K562 (cell line): Measurements from ENCODE around the gene MEST. TPM values are rescaled to one million over a fixed set of nuclear protein-coding genes. Genes with fewer than 3 reads are reported as not detected.

ENCODE experiments used
- ATAC-seq: fragments of 200-7000 bp; cut with Tn5 transposase; 3 replicates; pipeline ENCODE4 v1.9.1; 2020; ENCODE audit warnings: moderate library complexity
- BruUV-seq: library from RNA; stranded (reverse); fragments of 400-500 nt; replicated peaks from 2 replicates; lab custom pipeline; 2021; lab: Mats Ljungman, UMichigan
- CTCF ChIA-PET: fragments of 300-600 bp; formaldehyde crosslinking; extraction: SDS; loops from one replicate; lab custom pipeline; 2021; ENCODE audit warnings: low intra/inter-chr PET ratio; lab: Yijun Ruan, JAX
- POLR2A ChIA-PET: fragments of 300-600, 350-650 bp; sonication (Branson Sonifier 250); formaldehyde crosslinking; extraction: SDS; loops from one replicate; lab custom pipeline; 2021; ENCODE audit warnings: antibody characterized with exemption, inconsistent platforms; lab: Yijun Ruan, JAX
- DNase-seq, 4 experiments: peaks; one replicate each; pipeline versions ENCODE4 v3.0.0 to v3.0.0-alpha.2; 2011 to 2018; ENCODE audit warnings: low spot score in 3 of 4, mixed read lengths in 3 of 4; ENCODE audit errors: extremely low read depth in 1 of 4
- FAIRE-seq: peaks from 2 replicates; lab custom pipeline; 2011; peaks lifted over from hg19 to GRCh38; lab: Jason Lieb, UNC
- H2AFZ ChIP-seq: 2 replicates; pipeline ENCODE4 v1.6.0; 2011; ENCODE audit warnings: low read depth, low read length, control low read depth, inconsistent platforms
- H3K27ac ChIP-seq: fragments of 200-600 bp; 3 replicates; pipeline ENCODE4 v1.8.0; 2011; ENCODE audit warnings: low read depth, mild to moderate bottlenecking, control low read depth, inconsistent platforms, low read length, moderate library complexity, mixed read lengths; ENCODE audit errors: extremely low read depth
- H3K27me3 ChIP-seq, 2 experiments: fragments of 300-600 bp in 1 of 2; 2 replicates in 1 of 2; 3 replicates in 1 of 2; pipeline versions ENCODE4 v1.6.0 to v1.8.0; 2011; ENCODE audit warnings: inconsistent platforms in 2 of 2, low read length in 2 of 2, mild to moderate bottlenecking in 1 of 2, mixed read lengths in 1 of 2, moderate library complexity in 1 of 2; ENCODE audit not compliant: control insufficient read depth in 2 of 2, insufficient read depth in 2 of 2
- H3K36me3 ChIP-seq: fragments of 300-600 bp; 3 replicates; pipeline ENCODE4 v1.8.0; 2011; ENCODE audit warnings: mild to moderate bottlenecking, low read length, inconsistent platforms; ENCODE audit not compliant: control insufficient read depth, insufficient read depth
- H3K4me1 ChIP-seq, 2 experiments: fragments of 200-600 bp in 1 of 2; replicated peaks in 1 of 2; 2 replicates in 1 of 2; 3 replicates in 1 of 2; pipeline versions ENCODE4 v1.5.1 to v1.8.0; 2011; ENCODE audit warnings: inconsistent platforms in 2 of 2, low read length in 2 of 2, mild to moderate bottlenecking in 1 of 2, mixed read lengths in 1 of 2, moderate library complexity in 1 of 2; ENCODE audit not compliant: control insufficient read depth in 2 of 2, insufficient read depth in 2 of 2
- H3K4me2 ChIP-seq: 2 replicates; pipeline ENCODE4 v1.6.1; 2011; ENCODE audit warnings: low read length, control low read depth, inconsistent platforms, mixed read lengths; ENCODE audit not compliant: insufficient read depth
- H3K4me3 ChIP-seq: fragments of 200-600 bp; sonication (generic), shearing (Covaris generic); 2 replicates; pipeline ENCODE4 v1.5.1; 2016; ENCODE audit warnings: control low read depth, inconsistent platforms
- H3K79me2 ChIP-seq: fragments of 200-600 bp; 3 replicates; pipeline ENCODE4 v1.8.0; 2011; ENCODE audit warnings: low read length, inconsistent platforms; ENCODE audit not compliant: control insufficient read depth, insufficient read depth
- H3K9ac ChIP-seq, 2 experiments: 2 replicates each; pipeline versions ENCODE4 v1.6.0 to v1.6.1; 2011; ENCODE audit warnings: low read depth in 2 of 2, low read length in 2 of 2, control low read depth in 1 of 2, inconsistent platforms in 1 of 2, mild to moderate bottlenecking in 1 of 2, mixed read lengths in 1 of 2; ENCODE audit not compliant: insufficient read depth in 1 of 2
- H3K9me1 ChIP-seq: one replicate; pipeline ENCODE4 v1.6.0; 2011; ENCODE audit warnings: inconsistent platforms, mild to moderate bottlenecking, low read length, moderate library complexity; ENCODE audit not compliant: control insufficient read depth, insufficient read depth
- H3K9me3 ChIP-seq: replicated peaks from 2 replicates; pipeline ENCODE4 v1.5.1; 2011; ENCODE audit warnings: low read depth, low read length, inconsistent platforms; ENCODE audit not compliant: control insufficient read depth, insufficient read depth
- H4K20me1 ChIP-seq: replicated peaks from 2 replicates; pipeline ENCODE4 v1.6.1; 2011; ENCODE audit warnings: low read length, inconsistent platforms, mixed read lengths; ENCODE audit not compliant: control insufficient read depth, insufficient read depth
- CHCHD3 ChIP-seq: fragments of 250-450 bp; sonication (Bioruptor Pico); IDR thresholded peaks from 2 replicates; pipeline ENCODE4 v2.1.2; 2022; ENCODE audit warnings: mild to moderate bottlenecking
- KLF13 ChIP-seq: fragments of 450-650 bp; IDR thresholded peaks from 2 replicates; pipeline ENCODE4 v1.6.1; 2016; ENCODE audit warnings: missing genetic modification characterization, low read depth, mild to moderate bottlenecking, missing compliant biosample characterization, moderate library complexity, borderline replicate concordance
- MAFG ChIP-seq: fragments of 450-650 bp; conservative IDR thresholded peaks from 2 replicates; pipeline ENCODE4 v1.6.1; 2016; ENCODE audit warnings: missing genetic modification characterization, missing compliant biosample characterization
- MEIS2 ChIP-seq: fragments of 450-650 bp; IDR thresholded peaks from 2 replicates; pipeline ENCODE4 v1.6.1; 2014; ENCODE audit warnings: mild to moderate bottlenecking; ENCODE audit not compliant: partially characterized antibody
- ZNF12 ChIP-seq: sonication (generic); formaldehyde crosslinking; IDR thresholded peaks from 2 replicates; pipeline ENCODE4 v1.4.0; 2020; ENCODE audit warnings: mild to moderate bottlenecking, missing genetic modification reagents
- ZNF253 ChIP-seq: fragments of 250-450 bp; sonication (Bioruptor Pico); conservative IDR thresholded peaks from 2 replicates; pipeline ENCODE4 v1.6.1; 2021; ENCODE audit warnings: mild to moderate bottlenecking
- ZNF740 ChIP-seq, 3 experiments: fragments of 200-800 bp in 1 of 3; sonication (Bioruptor generic) in 1 of 3; sonication (generic) in 1 of 3; formaldehyde crosslinking in 1 of 3; IDR thresholded peaks; 2 replicates each; pipeline versions ENCODE4 v1.6.1 to v1.8.0; 2016 to 2022; ENCODE audit warnings: mild to moderate bottlenecking in 2 of 3, missing compliant biosample characterization in 2 of 3, missing genetic modification characterization in 2 of 3, missing genetic modification reagents in 1 of 3
- WGBS: fragments of 100-300 bp; shearing (Covaris generic); methylation state at CpG from one replicate; pipeline ENCODE4 v1.1.6; 2016; ENCODE audit warnings: low coverage, mixed read lengths; ENCODE audit not compliant: insufficient coverage; ENCODE audit errors: missing lambda C conversion rate; 5-methylcytosine and 5-hydroxymethylcytosine counted together
- in situ Hi-C: fragments of 300-500 bp; cut with MboI; formaldehyde crosslinking; loops from 4 replicates; pipeline ENCODE4 v1.15.0; 2018; ENCODE audit warnings: inconsistent platforms, mixed read lengths
- intact Hi-C: fragments of 100-400 bp; cut with micrococcal nuclease; formaldehyde crosslinking; loops from 2 replicates; pipeline ENCODE4 v1.14.2; 2022
- polyA plus RNA-seq, 8 experiments: library from polyadenylated mRNA; depleted of rRNA in 4 of 8; stranded (reverse) in 5 of 8; unstranded in 3 of 8; fragments of >200 nt; fragmentation: Nextera tagmentation in 2 of 8; fragmentation: Illumina TruSeq in 1 of 8; extraction: Ambion mirVana in 2 of 8; extraction: Trizol in 1 of 8; gene quantifications; 2 replicates each; pipeline versions ENCODE4 v1.2.1 to v1.2.3, GENCODE V29; 2011 to 2014; ENCODE audit warnings: inconsistent platforms in 1 of 8, missing spikeins in 1 of 8
- total RNA-seq, 7 experiments: library from RNA; depleted of rRNA in 6 of 7; stranded (reverse); fragments of >200 nt in 6 of 7; fragmentation: Illumina TruSeq in 2 of 7; extraction: Trizol in 2 of 7; gene quantifications; 2 replicates each; pipeline versions ENCODE4 v1.2.1 to v1.2.3, GENCODE V29; 2011 to 2021; ENCODE audit warnings: low replicate concordance in 1 of 7
- TF ChIP-seq, protein P1 (sequence below): fragments of 450-650 bp; formaldehyde crosslinking; IDR thresholded peaks from 2 replicates; pipeline ENCODE4 v1.4.0; 2020; ENCODE audit warnings: mild to moderate bottlenecking, mixed read lengths

MEST gene
- total and polyA plus RNA-seq, 9 of the 15 experiments (the other 6 are each of a cell fraction or from before 2014, with no cell fraction given) = 0.04 to 0.74 (median 0.36) TPM; not detected in 1

- in situ Hi-C loops (no loop called here), intact Hi-C loops (loop anchor here (2.0 kb wide), 1 partner anchor 77 kb away; no protein-coding TSS in a partner anchor)
- 1% methylated on average over 7 of the region's 7 CpGs for WGBS
- peaks cover 15 to 24% of the 10 kb centered on the region in 2 experiments for H3K27me3 ChIP-seq
- no peak overlapping the region for H3K4me2 ChIP-seq
- no peak overlapping the region for H3K9ac ChIP-seq
- POLR2A ChIA-PET = no interaction called here
- BruUV-seq = no TSS peak
- TF ChIP-seq, protein P1, sequence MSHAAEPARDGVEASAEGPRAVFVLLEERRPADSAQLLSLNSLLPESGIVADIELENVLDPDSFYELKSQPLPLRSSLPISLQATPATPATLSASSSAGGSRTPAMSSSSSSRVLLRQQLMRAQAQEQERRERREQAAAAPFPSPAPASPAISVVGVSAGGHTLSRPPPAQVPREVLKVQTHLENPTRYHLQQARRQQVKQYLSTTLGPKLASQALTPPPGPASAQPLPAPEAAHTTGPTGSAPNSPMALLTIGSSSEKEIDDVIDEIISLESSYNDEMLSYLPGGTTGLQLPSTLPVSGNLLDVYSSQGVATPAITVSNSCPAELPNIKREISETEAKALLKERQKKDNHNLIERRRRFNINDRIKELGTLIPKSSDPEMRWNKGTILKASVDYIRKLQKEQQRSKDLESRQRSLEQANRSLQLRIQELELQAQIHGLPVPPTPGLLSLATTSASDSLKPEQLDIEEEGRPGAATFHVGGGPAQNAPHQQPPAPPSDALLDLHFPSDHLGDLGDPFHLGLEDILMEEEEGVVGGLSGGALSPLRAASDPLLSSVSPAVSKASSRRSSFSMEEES = no peak
- no peak for TF ChIP-seq ZNF740 (CRISPR knock-in tag; IDR thresholded peaks at IDR 0.05)
- TF ChIP-seq ZNF740 (tag; IDR thresholded peaks at IDR 0.05) = no peak
- no peak for TF ChIP-seq MAFG (tag)
- TF ChIP-seq CHCHD3 (CRISPR knock-in tag) = no peak
- no peak for TF ChIP-seq ZNF12
- TF ChIP-seq ZNF253 = no peak
- TF ChIP-seq MEIS2 = no peak
- TF ChIP-seq KLF13 (tag) = no peak
- FAIRE-seq = no peak
- H3K9me3 ChIP-seq = no peaks in the 10 kb centered on the region
- no peaks in the 10 kb centered on the region for H3K4me1 ChIP-seq
- CTCF ChIA-PET = no interaction called here
- H2AFZ ChIP-seq = no peak overlapping the region
- H3K27ac ChIP-seq = no peak overlapping the region
- no peaks in the 10 kb centered on the region for H3K36me3 ChIP-seq
- no peak for DNase-seq
- ATAC-seq = no peak
- H3K9me1 ChIP-seq = no peaks in the 10 kb centered on the region
- no peak overlapping the region for H3K4me3 ChIP-seq
- no peaks in the 10 kb centered on the region for H3K79me2 ChIP-seq
- H4K20me1 ChIP-seq = no peaks in the 10 kb centered on the region
Measured at GRCh38 chr7:130475776-130476175, 16.1 kb upstream of the MEST start.
